Upper lobe of right lung (tissue), 1 donor: ENCODE measurements around the gene CES3. TPM values are rescaled to one million over a fixed set of nuclear protein-coding genes. Genes with fewer than 3 reads are reported as not detected.
A peak's percentile ranks its signal among the peaks of the same experiment; 100 is the strongest.
"Not testable (repeated sequence)": the region's sequence is repeated elsewhere in the genome, so short reads cannot be mapped to it uniquely, and the experiment has no call there.

Experiments used
- ATAC-seq: fragments of 200-7000 bp; cut with Tn5 transposase; one replicate; pipeline ENCODE4 v1.9.1; 2020; ENCODE audit warnings: mild to moderate bottlenecking, moderate library complexity
- DNase-seq: peaks from one replicate; pipeline ENCODE4 v3.0.0-alpha.2; 2020
- H3K27ac ChIP-seq: fragments of 200-600 bp; one replicate; pipeline ENCODE4 v1.8.0; 2022
- H3K27me3 ChIP-seq: fragments of 200-600 bp; one replicate; pipeline ENCODE4 v1.8.0; 2022; ENCODE audit warnings: mild to moderate bottlenecking
- H3K36me3 ChIP-seq: fragments of 200-600 bp; one replicate; pipeline ENCODE4 v1.8.0; 2022
- H3K4me1 ChIP-seq: fragments of 200-600 bp; one replicate; pipeline ENCODE4 v1.8.0; 2022
- H3K4me3 ChIP-seq: fragments of 200-600 bp; one replicate; pipeline ENCODE4 v1.8.0; 2022; ENCODE audit warnings: mild to moderate bottlenecking
- H3K9me3 ChIP-seq: fragments of 200-600 bp; one replicate; pipeline ENCODE4 v1.8.0; 2022
- intact Hi-C: fragments of 100-400 bp; cut with DNase I; formaldehyde crosslinking; loops from one replicate; pipeline ENCODE4 v1.11.0; 2022
- total RNA-seq: library from RNA; stranded (reverse); fragmentation: NEBNext Ultra II Directional; extraction: Animal tissue kit (Norgen Biotek cat#: 25700); gene quantifications from one replicate; pipeline ENCODE4 v1.2.1, GENCODE V29; 2021
- TF ChIP-seq, protein P1 (sequence below): fragments of 200-600 bp; IDR thresholded peaks from one replicate; pipeline ENCODE4 v1.8.0; 2022; ENCODE audit warnings: antibody characterized with exemption
- donor health status: DM: no; HTN: yes; CAD: no; lungs with severe emphysema.

CES3 gene
- total RNA-seq, 1 donor from 2014 or later, result 3.4 TPM

DNA sequence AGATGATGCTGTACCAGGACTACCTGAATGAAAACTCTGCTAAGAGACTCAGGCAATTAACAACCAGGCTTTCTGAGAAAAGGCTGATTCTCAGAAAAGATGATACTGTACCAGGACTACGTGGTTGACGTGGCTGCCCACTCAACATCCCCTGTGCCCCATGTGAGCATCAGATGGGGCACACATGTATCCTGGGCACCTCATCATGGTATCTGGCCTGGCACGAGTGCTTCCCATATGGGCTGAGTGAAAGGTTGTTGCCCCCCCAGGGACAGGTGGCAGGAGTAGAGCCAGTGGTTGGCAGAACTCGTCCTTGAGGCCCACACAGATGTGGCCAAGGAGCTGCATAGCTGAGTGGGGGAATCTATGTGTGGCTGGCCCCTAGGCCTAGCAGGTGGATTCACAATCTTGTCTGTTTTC is 23.8 kb downstream of the CES3 start:
- DNase-seq, result no peak
- intact Hi-C loops, result no loop called here
- Histone ChIP-seq H3K9me3 (no peaks in the 10 kb centered on the region), H3K27me3 (no peaks in the 10 kb centered on the region), H3K27ac (no peak overlapping the region), H3K36me3 (no peaks in the 10 kb centered on the region), H3K4me1 (no peaks in the 10 kb centered on the region), H3K4me3 (no peak overlapping the region)
- peak; percentile 45 for ATAC-seq
- TF ChIP-seq, protein P1, sequence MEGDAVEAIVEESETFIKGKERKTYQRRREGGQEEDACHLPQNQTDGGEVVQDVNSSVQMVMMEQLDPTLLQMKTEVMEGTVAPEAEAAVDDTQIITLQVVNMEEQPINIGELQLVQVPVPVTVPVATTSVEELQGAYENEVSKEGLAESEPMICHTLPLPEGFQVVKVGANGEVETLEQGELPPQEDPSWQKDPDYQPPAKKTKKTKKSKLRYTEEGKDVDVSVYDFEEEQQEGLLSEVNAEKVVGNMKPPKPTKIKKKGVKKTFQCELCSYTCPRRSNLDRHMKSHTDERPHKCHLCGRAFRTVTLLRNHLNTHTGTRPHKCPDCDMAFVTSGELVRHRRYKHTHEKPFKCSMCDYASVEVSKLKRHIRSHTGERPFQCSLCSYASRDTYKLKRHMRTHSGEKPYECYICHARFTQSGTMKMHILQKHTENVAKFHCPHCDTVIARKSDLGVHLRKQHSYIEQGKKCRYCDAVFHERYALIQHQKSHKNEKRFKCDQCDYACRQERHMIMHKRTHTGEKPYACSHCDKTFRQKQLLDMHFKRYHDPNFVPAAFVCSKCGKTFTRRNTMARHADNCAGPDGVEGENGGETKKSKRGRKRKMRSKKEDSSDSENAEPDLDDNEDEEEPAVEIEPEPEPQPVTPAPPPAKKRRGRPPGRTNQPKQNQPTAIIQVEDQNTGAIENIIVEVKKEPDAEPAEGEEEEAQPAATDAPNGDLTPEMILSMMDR, result no peak

DNA sequence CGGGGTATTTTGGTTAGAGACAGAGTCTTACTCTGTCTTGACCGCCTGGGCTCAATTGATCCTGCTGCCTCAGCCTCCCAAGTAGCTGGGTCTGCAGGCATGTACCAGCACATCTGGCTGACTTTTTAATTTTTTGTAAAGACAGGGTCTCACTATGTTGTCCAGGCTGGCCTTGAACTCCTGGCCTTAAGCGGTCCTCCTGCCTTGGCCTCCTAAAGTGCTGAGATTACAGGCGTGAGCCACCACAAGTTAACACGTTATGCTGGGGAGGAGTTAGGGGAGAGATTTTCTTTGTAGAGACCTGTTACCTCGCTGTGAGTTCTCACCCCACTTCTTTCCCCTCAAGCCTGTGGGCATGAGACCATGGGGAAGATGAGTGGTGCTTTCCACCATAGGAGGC is 25.5 kb downstream of the CES3 start:
- intact Hi-C loops, result no loop called here
- TF ChIP-seq, protein P1, result no peak
- Histone ChIP-seq H3K36me3 (no peaks in the 10 kb centered on the region), H3K9me3 (no peaks in the 10 kb centered on the region), H3K27ac (no peak overlapping the region), H3K27me3 (no peaks in the 10 kb centered on the region), H3K4me1 (no peaks in the 10 kb centered on the region), H3K4me3 (no peak overlapping the region)
- no peak for ATAC-seq
- no peak for DNase-seq

DNA sequence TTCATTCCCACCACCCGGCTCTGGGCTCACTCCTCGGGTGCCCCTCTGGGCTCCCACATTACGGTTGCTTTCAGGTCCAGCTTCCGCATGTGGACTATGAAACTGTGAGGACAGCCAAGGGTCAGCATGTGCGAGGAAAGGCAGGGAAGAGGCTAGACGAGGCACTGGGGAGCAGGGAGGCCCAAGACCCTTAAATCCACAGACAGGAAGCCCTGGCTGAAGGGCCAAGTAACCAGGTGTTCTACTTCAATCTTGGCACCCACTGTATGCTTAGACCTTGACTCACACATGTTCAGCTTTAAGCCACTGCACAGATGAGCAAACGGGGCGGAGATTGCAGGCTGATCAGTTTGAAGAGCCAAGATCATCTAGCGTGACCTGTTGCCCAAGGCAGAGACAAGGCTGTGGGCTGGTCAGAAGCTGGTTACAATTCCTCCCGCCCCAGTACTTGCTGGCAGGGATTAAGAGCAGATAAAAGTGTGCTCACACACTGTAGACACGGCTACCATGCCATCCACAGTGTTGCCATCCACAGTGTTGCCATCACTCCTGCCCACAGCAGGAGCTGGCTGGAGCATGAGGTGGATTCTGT is 27.2 kb downstream of the CES3 start, which contains the start of gene CES4A:
Gene CES4A (plus strand): TSS at position 393 of the 592 bp plus-strand sequence. CDS start 184 bp downstream, at position 577.
- intact Hi-C loops, result no loop called here
- Histone ChIP-seq H3K4me3 (no peak within 1 kb of the TSS), H3K27me3 (no peaks in the 10 kb centered on the region), H3K9me3 (no peaks in the 10 kb centered on the region), H3K27ac (no peak within 1 kb of the TSS), H3K4me1 (no peaks in the 10 kb centered on the region), H3K36me3 (no peaks in the 10 kb centered on the region)
- TF ChIP-seq, protein P1, result no peak
- DNase-seq (no peak), ATAC-seq (peak; percentile 20)

DNA sequence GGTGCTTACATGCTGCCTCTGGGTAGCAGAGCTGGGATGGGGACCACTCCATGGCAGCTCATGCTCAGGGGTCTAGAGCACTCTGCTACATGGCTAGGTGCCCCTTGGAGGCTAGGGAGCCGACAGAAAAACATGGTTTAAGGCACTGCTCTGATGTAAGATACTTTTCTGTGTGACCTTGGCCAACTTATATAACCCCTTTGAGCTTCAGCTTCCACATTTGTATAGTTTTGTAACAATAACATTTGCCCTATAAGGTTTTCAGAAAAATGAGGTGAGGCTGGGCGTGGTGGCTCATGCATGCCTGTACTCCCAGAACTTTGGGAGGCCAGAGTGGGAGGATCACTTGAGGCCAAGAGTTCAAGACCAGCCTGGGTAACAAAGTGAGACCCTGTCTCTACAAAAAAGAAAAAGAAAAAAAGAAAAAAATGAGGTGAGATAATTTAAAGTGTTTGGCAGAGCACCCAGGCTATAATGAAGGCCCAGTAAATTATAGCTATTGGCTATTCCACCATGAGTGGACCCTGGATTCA is 30.5 kb downstream of the CES3 start:
- no peak for ATAC-seq
- Histone ChIP-seq H3K4me3 (no peak overlapping the region), H3K27me3 (no peaks in the 10 kb centered on the region), H3K36me3 (no peaks in the 10 kb centered on the region), H3K4me1 (peaks cover 5% of the 10 kb centered on the region), H3K27ac (no peak overlapping the region), H3K9me3 (no peaks in the 10 kb centered on the region)
- TF ChIP-seq, protein P1, result no peak
- intact Hi-C loops, result no loop called here
- no peak for DNase-seq

DNA sequence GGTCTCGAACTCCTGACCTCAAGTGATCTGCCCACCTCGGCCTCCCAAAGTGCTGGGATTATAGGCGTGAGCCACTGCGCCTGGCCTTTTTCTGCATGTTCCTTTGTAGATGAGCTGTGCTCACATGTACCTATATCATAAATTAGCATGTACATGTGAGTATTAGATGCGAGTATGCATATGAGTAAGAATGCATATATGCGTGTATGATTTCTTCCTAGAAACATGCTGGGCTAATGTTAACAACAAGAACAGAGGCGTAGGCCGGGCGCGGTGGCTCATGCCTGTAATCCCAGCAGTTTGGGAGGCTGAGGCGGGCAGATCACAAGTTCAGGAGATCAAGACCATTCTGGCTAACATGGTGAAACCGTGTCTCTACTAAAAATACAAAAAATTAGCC is 32.5 kb downstream of the CES3 start:
- DNase-seq, ATAC-seq, H3K4me3 ChIP-seq, H3K9me3 ChIP-seq, H3K4me1 ChIP-seq, H3K27me3 ChIP-seq, intact Hi-C loops, H3K27ac ChIP-seq, H3K36me3 ChIP-seq: not testable (repeated sequence)

DNA sequence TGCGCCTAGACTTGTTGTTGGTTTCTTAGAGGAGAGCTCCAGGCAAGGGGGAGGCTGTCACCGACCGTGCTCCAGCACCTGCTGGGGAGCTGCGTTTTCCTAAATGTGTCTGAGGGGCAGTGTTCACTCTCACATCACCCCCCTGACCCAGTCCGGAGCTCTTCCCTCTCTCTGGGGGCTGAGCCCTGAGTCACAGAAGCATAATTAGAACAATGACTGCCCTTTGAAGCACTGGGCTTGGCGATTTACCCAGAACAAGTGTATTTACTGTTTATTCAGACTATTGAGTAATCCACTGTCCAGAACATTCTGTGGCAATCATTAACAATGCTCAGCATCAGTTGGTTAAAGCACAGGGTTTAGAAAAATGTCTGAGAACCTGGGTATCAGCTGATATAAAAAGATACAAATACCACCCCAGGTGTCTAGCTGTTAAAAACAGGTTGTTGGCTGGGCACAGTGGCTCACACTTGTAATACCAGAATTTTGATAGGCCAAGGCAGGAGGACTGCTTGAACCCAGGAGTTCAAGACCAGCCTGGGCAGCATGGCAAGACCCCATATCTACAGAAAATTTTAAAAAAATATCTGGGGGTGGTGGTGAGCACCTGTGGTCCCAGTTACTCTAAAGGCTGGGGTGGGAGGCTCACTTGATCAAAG is 35.4 kb downstream of the CES3 start:
- peak; percentile 82 for ATAC-seq
- DNase-seq, result peak; percentile 69
- no peaks in the 10 kb centered on the region for H3K36me3 ChIP-seq
- TF ChIP-seq, protein P1, result no peak
- peaks cover 16% of the 10 kb centered on the region for H3K4me1 ChIP-seq
- intact Hi-C loops, result no loop called here
- no peaks in the 10 kb centered on the region for H3K9me3 ChIP-seq
- H3K27ac ChIP-seq, result peak overlapping the region; percentile 66
- H3K4me3 ChIP-seq, result no peak overlapping the region
- no peaks in the 10 kb centered on the region for H3K27me3 ChIP-seq
